ENCODE results near the gene PIGU. TPM values are rescaled to one million over a fixed set of nuclear protein-coding genes. Genes with fewer than 3 reads are reported as not detected.
"Not testable (repeated sequence)": the region's sequence is repeated elsewhere in the genome, so short reads cannot be mapped to it uniquely, and the experiment has no call there.

PIGU gene
- total RNA-seq, 2 donors from 2014 or later = 35.8 to 41.2 TPM

DNA sequence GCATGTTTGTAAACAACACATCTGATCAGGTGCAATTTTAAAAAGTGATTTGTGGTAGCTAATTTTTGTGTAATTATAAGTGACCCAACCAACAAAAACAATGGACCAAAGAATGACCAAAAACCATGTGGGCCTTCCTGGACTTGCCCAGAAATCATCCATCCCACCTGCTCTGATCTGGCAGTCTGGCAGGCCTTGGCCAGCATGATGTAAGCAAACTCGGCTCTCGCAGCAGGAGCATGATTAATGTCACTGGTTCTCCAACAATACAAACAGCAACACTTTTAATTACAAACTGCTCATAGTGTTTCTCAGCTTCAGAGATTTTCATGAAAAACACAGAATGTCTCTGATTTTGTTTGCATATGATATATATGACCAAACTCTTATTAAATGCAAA is 43.4 kb upstream of the PIGU start:
- Histone ChIP-seq H3K4me3 (ENCODE audit: low read length) (no peak overlapping the region), H3K9me3 (ENCODE audit: control insufficient read depth, low read length) (no peaks in the 10 kb centered on the region), H3K4me1 (ENCODE audit: control insufficient read depth, insufficient read depth, low read length) (no peaks in the 10 kb centered on the region), H3K9ac (ENCODE audit: extremely low read depth, low read length, poor library complexity, severe bottlenecking) (no peak overlapping the region), H3K36me3 (ENCODE audit: control insufficient read depth, insufficient read depth, low read length) (peaks cover 52% of the 10 kb centered on the region), H3K27ac (ENCODE audit: low read depth, low read length) (no peak overlapping the region), H3K27me3 (ENCODE audit: control insufficient read depth, insufficient read depth, low read length, poor library complexity, severe bottlenecking) (no peaks in the 10 kb centered on the region)
- Mint-ChIP-seq H3K27ac (no peak overlapping the region), H3K9me3 (no peaks in the 10 kb centered on the region), H3K4me1 (peaks cover 9% of the 10 kb centered on the region), H3K27me3 (ENCODE audit: insufficient read depth) (no peaks in the 10 kb centered on the region), H3K4me3 (no peak overlapping the region), H3K36me3 (ENCODE audit: low read depth) (peaks cover 50% of the 10 kb centered on the region)
- 89 to 100% methylated on average over 1 to 2 of the region's 2 CpGs for WGBS, 2 experiments (ENCODE audit: insufficient coverage in 1 of 2, insufficient read length in 1 of 2)
- DNase-seq = no peak
- TF ChIP-seq, protein P1, sequence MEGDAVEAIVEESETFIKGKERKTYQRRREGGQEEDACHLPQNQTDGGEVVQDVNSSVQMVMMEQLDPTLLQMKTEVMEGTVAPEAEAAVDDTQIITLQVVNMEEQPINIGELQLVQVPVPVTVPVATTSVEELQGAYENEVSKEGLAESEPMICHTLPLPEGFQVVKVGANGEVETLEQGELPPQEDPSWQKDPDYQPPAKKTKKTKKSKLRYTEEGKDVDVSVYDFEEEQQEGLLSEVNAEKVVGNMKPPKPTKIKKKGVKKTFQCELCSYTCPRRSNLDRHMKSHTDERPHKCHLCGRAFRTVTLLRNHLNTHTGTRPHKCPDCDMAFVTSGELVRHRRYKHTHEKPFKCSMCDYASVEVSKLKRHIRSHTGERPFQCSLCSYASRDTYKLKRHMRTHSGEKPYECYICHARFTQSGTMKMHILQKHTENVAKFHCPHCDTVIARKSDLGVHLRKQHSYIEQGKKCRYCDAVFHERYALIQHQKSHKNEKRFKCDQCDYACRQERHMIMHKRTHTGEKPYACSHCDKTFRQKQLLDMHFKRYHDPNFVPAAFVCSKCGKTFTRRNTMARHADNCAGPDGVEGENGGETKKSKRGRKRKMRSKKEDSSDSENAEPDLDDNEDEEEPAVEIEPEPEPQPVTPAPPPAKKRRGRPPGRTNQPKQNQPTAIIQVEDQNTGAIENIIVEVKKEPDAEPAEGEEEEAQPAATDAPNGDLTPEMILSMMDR (conservative IDR thresholded peaks at IDR 0.05) = no peak

DNA sequence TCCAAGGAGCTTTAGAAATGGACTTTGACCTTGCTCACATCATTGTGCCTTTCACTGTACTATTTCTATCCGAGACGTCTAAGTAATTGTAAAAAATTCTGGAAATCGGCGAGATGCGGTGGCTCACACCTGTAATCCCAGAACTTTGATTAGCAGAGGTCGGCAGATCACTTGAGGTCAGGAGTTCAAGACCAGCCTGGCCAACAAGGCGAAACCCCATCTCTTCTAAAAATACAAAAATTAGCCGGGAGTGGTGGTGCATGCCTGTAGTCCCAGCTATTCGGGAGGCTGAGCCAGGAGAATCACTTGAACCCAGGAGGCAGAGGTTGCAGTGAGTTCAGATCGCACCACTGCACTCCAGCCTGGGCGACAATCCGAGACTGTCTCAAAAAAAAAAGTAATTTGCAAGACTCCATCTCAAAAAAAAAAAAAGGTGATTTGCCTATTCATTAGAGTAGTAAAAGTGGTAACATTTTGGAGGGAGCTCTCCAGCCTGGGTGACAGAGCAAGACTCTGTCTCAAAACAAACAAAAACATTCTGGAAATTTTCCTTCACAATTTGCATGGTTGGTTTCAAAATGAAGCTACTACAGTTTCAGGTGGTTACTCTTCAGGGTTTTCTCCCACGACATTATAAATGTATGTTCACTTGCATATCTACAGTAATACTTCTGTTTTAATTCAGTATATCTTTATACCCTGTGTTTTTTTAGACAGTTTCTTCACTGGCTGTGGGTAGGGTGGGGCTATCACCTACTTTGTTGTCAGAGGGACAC is 42.5 kb upstream of the PIGU start:
- WGBS, 2 experiments (ENCODE audit: insufficient coverage in 1 of 2, insufficient read length in 1 of 2) = 93 to 94% methylated on average over 9 to 10 of the region's 13 CpGs
- H3K27me3 ChIP-seq (ENCODE audit: control insufficient read depth, insufficient read depth, low read length, poor library complexity, severe bottlenecking); H3K9me3 Mint-ChIP-seq; H3K4me3 ChIP-seq (ENCODE audit: low read length); H3K9ac ChIP-seq (ENCODE audit: extremely low read depth, low read length, poor library complexity, severe bottlenecking); H3K4me1 Mint-ChIP-seq; H3K27me3 Mint-ChIP-seq (ENCODE audit: insufficient read depth); H3K4me3 Mint-ChIP-seq; H3K27ac ChIP-seq (ENCODE audit: low read depth, low read length); H3K9me3 ChIP-seq (ENCODE audit: control insufficient read depth, low read length); H3K4me1 ChIP-seq (ENCODE audit: control insufficient read depth, insufficient read depth, low read length); H3K27ac Mint-ChIP-seq; DNase-seq: not testable (repeated sequence)
- peaks cover 50% of the 10 kb centered on the region for H3K36me3 ChIP-seq (ENCODE audit: control insufficient read depth, insufficient read depth, low read length)
- H3K36me3 Mint-ChIP-seq (ENCODE audit: low read depth) = peaks cover 57% of the 10 kb centered on the region

DNA sequence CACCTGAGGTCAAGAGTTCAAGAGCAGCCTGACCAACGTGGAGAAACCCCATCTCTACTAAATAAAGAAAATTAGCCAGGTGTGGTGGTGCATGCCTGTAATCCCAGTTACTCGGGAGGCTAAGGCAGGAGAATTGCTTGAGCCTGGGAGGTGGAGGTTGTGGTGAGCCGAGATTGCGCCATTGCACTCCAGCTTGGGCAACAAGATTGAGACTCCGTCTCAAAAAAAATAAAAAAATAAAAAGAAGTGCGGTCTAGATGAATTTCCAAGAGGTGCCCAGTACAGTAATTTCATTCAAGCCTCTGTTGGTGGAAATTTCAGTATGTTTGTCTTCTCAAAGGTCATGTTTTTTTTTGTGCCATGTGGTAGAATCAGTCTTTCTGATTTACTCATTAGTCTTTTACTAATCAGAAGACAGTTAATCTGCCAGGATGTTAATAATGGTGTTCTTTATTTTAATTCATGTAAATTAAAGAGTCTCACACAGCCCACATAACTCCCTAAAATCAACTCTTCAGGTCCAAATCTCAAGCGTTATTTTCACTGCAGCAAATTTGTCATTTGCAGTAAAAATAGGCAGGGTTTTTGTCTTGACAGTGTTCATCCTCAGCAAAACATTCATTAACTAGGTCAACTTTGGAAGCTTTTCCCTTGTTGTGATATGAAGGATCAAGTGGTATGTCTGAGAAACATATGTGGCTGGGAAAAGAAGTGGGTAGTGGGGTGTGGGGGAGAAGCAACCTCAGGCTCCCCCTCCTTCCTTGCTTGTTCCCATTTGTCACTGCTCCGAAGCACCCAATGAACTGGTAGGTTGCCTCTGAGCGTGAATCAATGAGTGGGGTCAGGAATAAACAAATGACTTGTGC is 40.6 kb upstream of the PIGU start:
- H3K9me3 ChIP-seq (ENCODE audit: control insufficient read depth, low read length) = no peaks in the 10 kb centered on the region
- no peak overlapping the region for H3K9ac ChIP-seq (ENCODE audit: extremely low read depth, low read length, poor library complexity, severe bottlenecking)
- Mint-ChIP-seq H3K27ac (no peak overlapping the region), H3K36me3 (ENCODE audit: low read depth) (peaks cover 56% of the 10 kb centered on the region), H3K4me1 (peaks cover 9% of the 10 kb centered on the region), H3K27me3 (ENCODE audit: insufficient read depth) (no peaks in the 10 kb centered on the region), H3K4me3 (no peak overlapping the region), H3K9me3 (no peaks in the 10 kb centered on the region)
- H3K4me3 ChIP-seq (ENCODE audit: low read length) = no peak overlapping the region
- TF ChIP-seq, protein P1 (conservative IDR thresholded peaks at IDR 0.05) = no peak
- H3K36me3 ChIP-seq (ENCODE audit: control insufficient read depth, insufficient read depth, low read length) = peaks cover 46% of the 10 kb centered on the region
- H3K4me1 ChIP-seq (ENCODE audit: control insufficient read depth, insufficient read depth, low read length) = no peaks in the 10 kb centered on the region
- 95 to 97% methylated on average over 7 to 9 of the region's 9 CpGs for WGBS, 2 experiments (ENCODE audit: insufficient coverage in 1 of 2, insufficient read length in 1 of 2)
- H3K27ac ChIP-seq (ENCODE audit: low read depth, low read length) = no peak overlapping the region
- no peak for DNase-seq
- H3K27me3 ChIP-seq (ENCODE audit: control insufficient read depth, insufficient read depth, low read length, poor library complexity, severe bottlenecking) = no peaks in the 10 kb centered on the region

Data from endodermal cell (in vitro differentiated cells).